ENCODE measurements around the gene CMC1.

The CMC1 gene

DNA sequence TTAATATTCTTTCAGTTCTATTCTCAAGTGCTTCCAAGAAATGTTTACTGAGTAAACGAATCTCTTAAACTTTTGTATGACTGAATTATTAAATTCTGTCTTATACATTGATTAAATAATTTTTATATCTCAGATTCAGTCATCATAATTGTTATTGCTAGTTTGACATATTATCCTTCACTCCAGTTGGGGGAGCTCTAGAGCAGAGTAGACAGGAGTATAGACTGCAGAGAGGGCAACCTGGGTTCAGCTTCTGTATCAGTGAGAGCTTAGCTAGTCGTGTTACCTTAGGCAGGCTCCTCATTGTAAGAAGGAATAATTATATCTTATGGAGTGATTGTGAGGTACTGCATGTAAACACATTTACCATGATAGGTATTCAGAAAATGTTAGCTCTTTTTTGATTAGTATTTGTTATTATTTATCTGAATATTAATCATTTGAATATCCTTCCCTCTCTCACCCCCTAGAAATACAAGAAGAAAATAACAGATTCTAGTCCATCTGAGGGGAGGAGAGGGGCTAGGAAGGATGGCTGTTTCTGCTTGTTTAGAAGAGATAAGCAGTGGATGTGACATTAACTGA, 76.1 kb downstream of the CMC1 start:
- H3K4me3 ChIP-seq (ENCODE audit: low read depth, low read length) = no peak overlapping the region
- TF ChIP-seq, protein P1, sequence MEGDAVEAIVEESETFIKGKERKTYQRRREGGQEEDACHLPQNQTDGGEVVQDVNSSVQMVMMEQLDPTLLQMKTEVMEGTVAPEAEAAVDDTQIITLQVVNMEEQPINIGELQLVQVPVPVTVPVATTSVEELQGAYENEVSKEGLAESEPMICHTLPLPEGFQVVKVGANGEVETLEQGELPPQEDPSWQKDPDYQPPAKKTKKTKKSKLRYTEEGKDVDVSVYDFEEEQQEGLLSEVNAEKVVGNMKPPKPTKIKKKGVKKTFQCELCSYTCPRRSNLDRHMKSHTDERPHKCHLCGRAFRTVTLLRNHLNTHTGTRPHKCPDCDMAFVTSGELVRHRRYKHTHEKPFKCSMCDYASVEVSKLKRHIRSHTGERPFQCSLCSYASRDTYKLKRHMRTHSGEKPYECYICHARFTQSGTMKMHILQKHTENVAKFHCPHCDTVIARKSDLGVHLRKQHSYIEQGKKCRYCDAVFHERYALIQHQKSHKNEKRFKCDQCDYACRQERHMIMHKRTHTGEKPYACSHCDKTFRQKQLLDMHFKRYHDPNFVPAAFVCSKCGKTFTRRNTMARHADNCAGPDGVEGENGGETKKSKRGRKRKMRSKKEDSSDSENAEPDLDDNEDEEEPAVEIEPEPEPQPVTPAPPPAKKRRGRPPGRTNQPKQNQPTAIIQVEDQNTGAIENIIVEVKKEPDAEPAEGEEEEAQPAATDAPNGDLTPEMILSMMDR (conservative IDR thresholded peaks at IDR 0.05; ENCODE audit: low read depth, low read length) = peak; percentile 78
- DNase-seq (ENCODE audit: low read depth) = peak; percentile 75

DNA sequence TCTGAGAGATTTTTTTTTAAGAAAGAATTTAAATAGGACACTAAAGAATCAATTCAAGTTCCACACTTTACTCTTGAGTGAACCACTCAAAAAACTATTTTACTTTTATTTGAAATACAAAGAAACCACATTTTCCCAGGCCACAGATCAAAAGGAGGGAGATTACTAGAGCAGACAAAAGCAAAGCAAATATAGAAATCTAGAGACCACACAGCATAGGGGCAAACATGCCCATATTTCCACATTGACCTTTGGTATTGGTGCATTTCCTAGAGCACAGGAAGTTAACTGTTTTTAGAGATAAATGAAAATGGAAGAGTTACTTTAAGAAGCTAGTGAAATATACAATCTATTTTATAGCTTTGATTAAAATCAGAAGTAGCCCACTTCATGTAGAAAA, 79.6 kb downstream of the CMC1 start:
- TF ChIP-seq, protein P1 (conservative IDR thresholded peaks at IDR 0.05; ENCODE audit: low read depth, low read length) = no peak
- no peak overlapping the region for H3K4me3 ChIP-seq (ENCODE audit: low read depth, low read length)
- no peak for DNase-seq (ENCODE audit: low read depth)

DNA sequence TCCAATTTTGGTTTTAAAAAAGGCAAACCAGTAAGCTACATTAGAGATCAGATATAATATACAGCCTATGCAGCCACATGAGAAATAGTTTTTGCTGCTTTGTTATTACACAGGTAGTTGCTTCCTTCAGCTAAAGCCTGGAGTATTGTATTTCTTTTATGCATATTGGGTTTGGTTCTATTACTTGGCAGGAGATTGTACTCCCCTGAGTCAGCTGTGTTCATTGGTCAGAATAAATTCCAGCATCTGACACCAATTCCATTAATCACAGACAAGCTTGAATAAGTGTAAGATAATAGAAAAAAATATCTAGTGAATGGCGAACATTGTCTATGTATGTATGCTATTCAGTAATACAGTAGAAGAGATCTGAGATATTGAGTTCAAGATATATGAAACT, 81.0 kb downstream of the CMC1 start:
- no peak overlapping the region for H3K4me3 ChIP-seq (ENCODE audit: low read depth, low read length)
- TF ChIP-seq, protein P1 (conservative IDR thresholded peaks at IDR 0.05; ENCODE audit: low read depth, low read length) = no peak
- DNase-seq (ENCODE audit: low read depth) = peak; percentile 61

- TF ChIP-seq, protein P1 (conservative IDR thresholded peaks at IDR 0.05; ENCODE audit: low read depth, low read length) = no peak
- H3K4me3 ChIP-seq (ENCODE audit: low read depth, low read length) = no peak overlapping the region
- peak; percentile 26 for DNase-seq (ENCODE audit: low read depth)
These were observed 85.1 kb downstream of the CMC1 start for GRCh38 chr3:28326458-28326926.

DNA sequence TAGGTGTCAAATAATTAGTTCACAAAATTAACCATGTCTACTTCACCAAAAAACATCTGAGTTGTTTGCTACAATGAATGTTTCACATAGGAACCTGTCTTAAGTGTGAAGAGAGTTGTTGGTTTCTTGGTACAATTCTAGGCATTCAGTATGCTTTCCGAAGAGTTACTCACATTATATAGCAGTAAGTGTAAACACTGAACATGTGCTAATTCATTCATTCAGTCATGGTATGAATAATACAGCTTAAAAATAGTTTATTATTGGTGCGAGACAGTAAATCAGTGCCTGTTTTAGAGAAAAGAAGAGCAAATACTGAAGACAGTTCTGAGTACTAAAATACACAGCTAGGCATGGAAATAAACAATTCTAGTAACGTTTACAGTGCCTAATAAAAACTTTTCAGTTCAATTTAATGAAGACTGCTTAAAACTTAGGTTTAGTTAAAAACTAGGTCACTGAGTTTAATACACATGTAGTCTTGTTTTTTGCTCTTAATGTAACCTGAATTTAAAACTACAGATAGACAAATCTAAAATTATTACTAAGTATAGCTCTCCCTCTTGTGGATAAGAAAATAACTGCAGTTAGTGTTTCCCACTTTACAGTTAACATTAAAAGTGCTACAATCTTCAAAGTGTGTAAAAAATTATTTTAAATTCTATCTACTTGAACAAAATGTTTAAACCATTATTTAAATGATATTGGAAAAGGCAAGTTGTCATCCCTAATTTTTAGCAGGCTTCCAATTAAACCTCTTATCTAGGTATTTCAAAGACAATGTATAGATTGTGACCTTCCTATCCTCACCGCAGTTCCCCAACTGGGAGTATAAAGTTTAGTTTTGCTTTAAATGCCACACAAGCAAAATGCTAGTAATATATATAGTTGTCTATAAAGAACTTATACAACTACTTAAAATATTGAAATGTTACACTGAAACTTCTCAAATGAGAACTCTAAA, 87.1 kb downstream of the CMC1 start:
- TF ChIP-seq, protein P1 (conservative IDR thresholded peaks at IDR 0.05; ENCODE audit: low read depth, low read length) = peak; percentile 57
- DNase-seq (ENCODE audit: low read depth) = peak; percentile 60
- H3K4me3 ChIP-seq (ENCODE audit: low read depth, low read length) = no peak overlapping the region

DNA sequence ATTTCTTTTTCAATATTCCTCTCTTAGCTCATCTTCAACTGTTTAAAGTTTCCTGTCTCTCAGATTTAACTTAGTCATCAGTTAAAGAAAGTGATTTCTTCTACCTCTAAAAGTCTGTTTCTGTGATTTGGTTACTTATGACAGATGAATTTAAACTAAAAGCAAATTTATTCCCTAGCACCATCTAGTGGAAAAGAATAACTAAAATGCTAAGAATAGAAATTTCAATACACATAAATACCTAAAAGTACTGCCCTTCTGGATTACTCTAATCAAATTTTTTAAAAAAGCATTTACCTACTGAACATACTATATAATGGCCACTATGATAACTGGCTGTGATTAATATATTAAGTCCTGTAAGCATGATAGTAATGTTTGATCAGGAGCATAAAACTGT, 93.1 kb downstream of the CMC1 start:
- DNase-seq (ENCODE audit: low read depth) = peak; percentile 31
- TF ChIP-seq, protein P1 (conservative IDR thresholded peaks at IDR 0.05; ENCODE audit: low read depth, low read length) = peak; percentile 42
- H3K4me3 ChIP-seq (ENCODE audit: low read depth, low read length) = no peak overlapping the region

Data from choroid plexus epithelial cell (primary cell).